ENCODE data around the gene LPIN2. TPM values are rescaled to one million over a fixed set of nuclear protein-coding genes. Genes with fewer than 3 reads are reported as not detected.

The LPIN2 gene
- total RNA-seq, 1 experiment from 2014 or later, result 25.3 TPM

DNA sequence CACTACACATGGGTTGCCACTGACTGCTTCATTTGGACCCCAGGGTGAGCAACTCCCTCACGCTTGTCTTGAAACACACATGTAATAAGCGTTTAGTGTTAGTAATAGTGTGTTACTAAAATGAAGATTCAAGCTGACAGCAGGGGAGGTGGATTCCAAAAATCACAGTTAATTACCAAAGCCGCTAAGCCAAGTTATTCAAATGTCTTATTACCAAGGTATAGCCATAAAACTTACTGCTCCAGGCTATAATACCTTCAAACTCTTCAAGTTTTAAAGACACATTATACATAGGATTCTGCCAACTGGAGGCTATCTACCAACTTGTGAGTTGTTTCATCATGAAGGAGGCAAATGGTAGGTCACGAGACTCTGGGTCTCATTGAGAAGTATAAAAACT is 2.9 kb downstream of the LPIN2 start:
- no peak overlapping the region for H3K27ac Mint-ChIP-seq (ENCODE audit: unreplicated experiment)
- DNase-seq, result no peak
- peaks cover 8% of the 10 kb centered on the region for H3K4me1 Mint-ChIP-seq (ENCODE audit: low read depth, unreplicated experiment)
- no peaks in the 10 kb centered on the region for H3K27me3 Mint-ChIP-seq (ENCODE audit: insufficient read depth, unreplicated experiment)
- Histone ChIP-seq H3K4me1 (peaks cover 11% of the 10 kb centered on the region), H3K9me3 (no peaks in the 10 kb centered on the region), H3K36me3 (ENCODE audit: control insufficient read depth, insufficient read depth, low read length) (no peaks in the 10 kb centered on the region; the same call in 1 of the 2 replicates), H3K4me3 (ENCODE audit: low read depth, low read length) (no peak overlapping the region), H3K27me3 (replicated peaks; ENCODE audit: control insufficient read depth, insufficient read depth, low read length) (no peaks in the 10 kb centered on the region)
- H3K36me3 Mint-ChIP-seq (ENCODE audit: insufficient read depth, unreplicated experiment), result peaks cover 26% of the 10 kb centered on the region
- POLR2A ChIA-PET, result no interaction called here
- intact Hi-C loops (cut with micrococcal nuclease; ENCODE audit: unreplicated experiment), result loop anchor here (5.0 kb wide), 1 partner anchor 117 kb away; no protein-coding TSS in a partner anchor
- CTCF ChIA-PET, result no interaction called here
- peak overlapping the region; percentile 16 for H3K4me3 Mint-ChIP-seq (ENCODE audit: unreplicated experiment)
- TF ChIP-seq, protein P1, sequence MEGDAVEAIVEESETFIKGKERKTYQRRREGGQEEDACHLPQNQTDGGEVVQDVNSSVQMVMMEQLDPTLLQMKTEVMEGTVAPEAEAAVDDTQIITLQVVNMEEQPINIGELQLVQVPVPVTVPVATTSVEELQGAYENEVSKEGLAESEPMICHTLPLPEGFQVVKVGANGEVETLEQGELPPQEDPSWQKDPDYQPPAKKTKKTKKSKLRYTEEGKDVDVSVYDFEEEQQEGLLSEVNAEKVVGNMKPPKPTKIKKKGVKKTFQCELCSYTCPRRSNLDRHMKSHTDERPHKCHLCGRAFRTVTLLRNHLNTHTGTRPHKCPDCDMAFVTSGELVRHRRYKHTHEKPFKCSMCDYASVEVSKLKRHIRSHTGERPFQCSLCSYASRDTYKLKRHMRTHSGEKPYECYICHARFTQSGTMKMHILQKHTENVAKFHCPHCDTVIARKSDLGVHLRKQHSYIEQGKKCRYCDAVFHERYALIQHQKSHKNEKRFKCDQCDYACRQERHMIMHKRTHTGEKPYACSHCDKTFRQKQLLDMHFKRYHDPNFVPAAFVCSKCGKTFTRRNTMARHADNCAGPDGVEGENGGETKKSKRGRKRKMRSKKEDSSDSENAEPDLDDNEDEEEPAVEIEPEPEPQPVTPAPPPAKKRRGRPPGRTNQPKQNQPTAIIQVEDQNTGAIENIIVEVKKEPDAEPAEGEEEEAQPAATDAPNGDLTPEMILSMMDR (IDR thresholded peaks at IDR 0.05; ENCODE audit: insufficient read depth in 1 of 2, low read depth in 1 of 2, low read length in 1 of 2, severe bottlenecking in 1 of 2, unreplicated experiment in 1 of 2), result no peak
- H3K9me3 Mint-ChIP-seq (ENCODE audit: unreplicated experiment), result no peaks in the 10 kb centered on the region
- no TSS peak for BruUV-seq (replicated peaks)

DNA sequence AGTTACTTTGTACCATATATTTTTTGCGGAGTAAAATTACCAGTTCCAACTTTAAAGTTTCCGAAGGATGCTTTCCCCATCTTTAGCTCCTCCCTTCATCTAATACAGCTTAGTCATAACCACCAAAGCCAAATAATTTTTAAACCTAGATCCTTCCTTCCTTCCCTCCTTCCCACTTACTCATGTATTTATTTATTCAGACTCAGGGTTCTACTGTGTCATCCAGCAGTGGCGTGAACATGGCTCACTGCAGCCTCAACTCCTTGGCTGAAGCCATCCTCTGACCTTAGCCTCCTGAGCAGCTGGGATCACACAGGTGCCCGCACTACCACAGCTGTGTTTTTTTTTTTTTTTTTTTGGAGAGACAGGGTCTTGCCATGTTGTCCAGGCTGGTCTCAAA is 4.4 kb downstream of the LPIN2 start:
- Mint-ChIP-seq H3K9me3 (ENCODE audit: unreplicated experiment) (no peaks in the 10 kb centered on the region), H3K27ac (ENCODE audit: unreplicated experiment) (no peak overlapping the region), H3K36me3 (ENCODE audit: insufficient read depth, unreplicated experiment) (peaks cover 38% of the 10 kb centered on the region), H3K4me1 (ENCODE audit: low read depth, unreplicated experiment) (peaks cover 8% of the 10 kb centered on the region), H3K27me3 (ENCODE audit: insufficient read depth, unreplicated experiment) (no peaks in the 10 kb centered on the region), H3K4me3 (ENCODE audit: unreplicated experiment) (no peak overlapping the region)
- no peaks in the 10 kb centered on the region for H3K27me3 ChIP-seq (replicated peaks; ENCODE audit: control insufficient read depth, insufficient read depth, low read length)
- peaks cover 12% of the 10 kb centered on the region; the same call in 1 of the 2 replicates for H3K9me3 ChIP-seq
- intact Hi-C loops (cut with micrococcal nuclease; ENCODE audit: unreplicated experiment), result no loop called here
- TF ChIP-seq, protein P1 (IDR thresholded peaks at IDR 0.05; ENCODE audit: insufficient read depth in 1 of 2, low read depth in 1 of 2, low read length in 1 of 2, severe bottlenecking in 1 of 2, unreplicated experiment in 1 of 2), result no peak
- ChIA-PET POLR2A (no interaction called here), CTCF (interaction anchor here (0.6 kb wide), 1 partner anchor 118 kb away, joined by 3 read pairs; no protein-coding TSS in a partner anchor)
- peaks cover 2% of the 10 kb centered on the region for H3K36me3 ChIP-seq (ENCODE audit: control insufficient read depth, insufficient read depth, low read length)
- H3K4me3 ChIP-seq (ENCODE audit: low read depth, low read length), result no peak overlapping the region
- DNase-seq, result no peak
- BruUV-seq (replicated peaks), result no TSS peak
- H3K4me1 ChIP-seq, result peaks cover 9% of the 10 kb centered on the region

DNA sequence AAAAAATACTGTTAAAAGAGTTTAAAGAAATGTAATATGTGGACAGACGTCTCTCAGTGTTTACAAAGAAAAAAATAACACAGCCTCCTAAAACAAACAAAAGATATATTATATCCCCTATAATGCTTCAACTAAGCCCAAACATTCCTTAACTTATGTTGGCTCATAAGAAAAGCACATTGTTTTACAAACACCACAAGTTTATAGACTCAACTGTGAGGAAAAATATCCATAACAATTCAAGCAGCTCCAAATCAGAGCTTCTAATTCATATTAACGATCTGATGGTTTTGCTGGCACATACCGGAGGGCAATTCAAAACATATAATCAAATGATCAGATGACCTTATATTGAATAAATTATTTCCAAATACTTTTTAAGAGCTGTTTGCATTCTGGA is 5.5 kb downstream of the LPIN2 start:
- TF ChIP-seq, protein P1 (IDR thresholded peaks at IDR 0.05; ENCODE audit: insufficient read depth in 1 of 2, low read depth in 1 of 2, low read length in 1 of 2, severe bottlenecking in 1 of 2, unreplicated experiment in 1 of 2), result no peak
- intact Hi-C loops (cut with micrococcal nuclease; ENCODE audit: unreplicated experiment), result no loop called here
- Histone ChIP-seq H3K4me3 (ENCODE audit: low read depth, low read length) (no peak overlapping the region), H3K27me3 (replicated peaks; ENCODE audit: control insufficient read depth, insufficient read depth, low read length) (no peaks in the 10 kb centered on the region), H3K36me3 (ENCODE audit: control insufficient read depth, insufficient read depth, low read length) (peaks cover 2% of the 10 kb centered on the region), H3K9me3 (peaks cover 12% of the 10 kb centered on the region; the same call in 1 of the 2 replicates), H3K4me1 (peaks cover 18% of the 10 kb centered on the region)
- H3K4me3 Mint-ChIP-seq (ENCODE audit: unreplicated experiment), result no peak overlapping the region
- no peaks in the 10 kb centered on the region for H3K27me3 Mint-ChIP-seq (ENCODE audit: insufficient read depth, unreplicated experiment)
- H3K36me3 Mint-ChIP-seq (ENCODE audit: insufficient read depth, unreplicated experiment), result peaks cover 41% of the 10 kb centered on the region
- H3K27ac Mint-ChIP-seq (ENCODE audit: unreplicated experiment), result no peak overlapping the region
- ChIA-PET POLR2A (no interaction called here), CTCF (interaction anchor here (0.6 kb wide), 1 partner anchor 180 kb away, joined by 4 read pairs; no protein-coding TSS in a partner anchor)
- DNase-seq, result no peak
- peaks cover 13% of the 10 kb centered on the region for H3K4me1 Mint-ChIP-seq (ENCODE audit: low read depth, unreplicated experiment)
- no peaks in the 10 kb centered on the region for H3K9me3 Mint-ChIP-seq (ENCODE audit: unreplicated experiment)
- BruUV-seq (replicated peaks), result no TSS peak

Data from Caco-2 (cell line).